Dedifferentiated amniotic fluid mesenchymal stem cell (primary cell): ENCODE results near the gene PARS2.

Experiments used
- DNase-seq: peaks from one replicate; pipeline ENCODE4 v3.0.0-alpha.2; 2016; ENCODE audit errors: extremely low spot score

Gene PARS2

GRCh38 chr1:54774820-54775498, 10.6 kb upstream of the PARS2 start:
- no peak for DNase-seq

- DNase-seq, result no peak
Measured at GRCh38 chr1:54772951-54773350, 8.6 kb upstream of the PARS2 start.

- DNase-seq, result no peak
Measured at GRCh38 chr1:54768093-54768492, 3.8 kb upstream of the PARS2 start.

- DNase-seq, result no peak
Measured at GRCh38 chr1:54767526-54767925, 3.2 kb upstream of the PARS2 start.

GRCh38 chr1:54766726-54767125, 2.4 kb upstream of the PARS2 start:
- DNase-seq, result no peak

- no peak for DNase-seq
Measured at GRCh38 chr1:54764922-54765561, 719 bp upstream of the PARS2 start.

- no peak for DNase-seq
Measured at GRCh38 chr1:54763816-54764132, 549 bp downstream of the PARS2 start.

- DNase-seq, result no peak
Measured at GRCh38 chr1:54758678-54759348, 5.5 kb downstream of the PARS2 start.

- DNase-seq, result no peak
Measured at GRCh38 chr1:54757833-54758232, 6.5 kb downstream of the PARS2 start.

- DNase-seq, result no peak
Measured at GRCh38 chr1:54754486-54755285, 9.6 kb downstream of the PARS2 start.

- DNase-seq, result no peak
Measured at GRCh38 chr1:54754045-54754444, 10.3 kb downstream of the PARS2 start.

GRCh38 chr1:54751426-54751825, 12.9 kb downstream of the PARS2 start:
- DNase-seq, result no peak

- DNase-seq, result no peak
Measured at GRCh38 chr1:54750596-54750995, 13.7 kb downstream of the PARS2 start.

GRCh38 chr1:54748094-54748835, 16.1 kb downstream of the PARS2 start:
- no peak for DNase-seq

- DNase-seq, result no peak
Measured at GRCh38 chr1:54745864-54746263, 18.5 kb downstream of the PARS2 start.

- no peak for DNase-seq
Measured at GRCh38 chr1:54745274-54745673, 19.0 kb downstream of the PARS2 start.

- DNase-seq, result no peak
Measured at GRCh38 chr1:54744696-54745095, 19.6 kb downstream of the PARS2 start.

GRCh38 chr1:54743416-54744226, 20.7 kb downstream of the PARS2 start:
- DNase-seq, result no peak

GRCh38 chr1:54742282-54742681, 22.0 kb downstream of the PARS2 start:
- no peak for DNase-seq

- no peak for DNase-seq
Measured at GRCh38 chr1:54741531-54741930, 22.8 kb downstream of the PARS2 start.

GRCh38 chr1:54738244-54738643, 26.1 kb downstream of the PARS2 start:
- DNase-seq, result no peak
